Neural cell (in vitro differentiated cells): ENCODE results near the gene AKAP14. TPM values are rescaled to one million over a fixed set of nuclear protein-coding genes. Genes with fewer than 3 reads are reported as not detected.

Experiments used
- H2AFZ ChIP-seq: fragments of 200-600, 300-800 bp; sonication (generic), shearing (Covaris generic); 2 replicates; pipeline ENCODE4 v1.6.0; 2014; ENCODE audit warnings: low read depth, mild to moderate bottlenecking, antibody characterized with exemption, low read length, moderate library complexity
- H3F3A ChIP-seq: fragments of 200-600 bp; shearing (Covaris generic); 2 replicates; pipeline ENCODE4 v1.6.1; 2016; ENCODE audit warnings: mild to moderate bottlenecking, moderate library complexity, mixed read lengths, antibody characterized with exemption, low read length; ENCODE audit not compliant: insufficient read depth, poor library complexity, severe bottlenecking
- H3K27ac ChIP-seq: fragments of 200-600, 300-800 bp; sonication (generic), shearing (Covaris generic); 2 replicates; pipeline ENCODE4 v1.5.1; 2014; ENCODE audit warnings: mild to moderate bottlenecking, low read length, moderate library complexity
- H3K27me3 ChIP-seq: fragments of 300-800, 200-600 bp; sonication (generic), shearing (Covaris generic); 2 replicates; pipeline ENCODE4 v1.6.0; 2014; ENCODE audit warnings: mild to moderate bottlenecking, low read depth, low read length, moderate library complexity; ENCODE audit not compliant: insufficient read depth
- H3K36me3 ChIP-seq: fragments of 300-800, 200-600 bp; sonication (generic), shearing (Covaris generic); 2 replicates; pipeline ENCODE4 v1.5.1; 2014; ENCODE audit warnings: mild to moderate bottlenecking, antibody characterized with exemption, low read length, moderate library complexity; ENCODE audit not compliant: insufficient read depth
- H3K4me2 ChIP-seq: fragments of 300-800, 200-600 bp; sonication (generic), shearing (Covaris generic); 2 replicates; pipeline ENCODE4 v1.6.0; 2014; ENCODE audit warnings: mild to moderate bottlenecking, low read length
- H3K4me3 ChIP-seq: fragments of 300-800, 200-600 bp; sonication (generic), shearing (Covaris generic); 2 replicates; pipeline ENCODE4 v1.5.1; 2014; ENCODE audit warnings: mild to moderate bottlenecking, low read length, moderate library complexity
- H3K79me2 ChIP-seq: fragments of 200-600 bp; shearing (Covaris generic); replicated peaks from 2 replicates; pipeline ENCODE4 v1.6.0; 2014; ENCODE audit warnings: mild to moderate bottlenecking, low read length, moderate library complexity; ENCODE audit not compliant: insufficient read depth
- H3K9ac ChIP-seq: fragments of 300-800, 200-600 bp; sonication (generic), shearing (Covaris generic); 2 replicates; pipeline ENCODE4 v1.6.1; 2016; ENCODE audit warnings: mild to moderate bottlenecking, low read length, mixed read lengths
- H3K9me2 ChIP-seq: fragments of 200-600 bp; shearing (Covaris generic); 2 replicates; pipeline ENCODE4 v1.6.1; 2016; ENCODE audit warnings: mild to moderate bottlenecking, low read length, mixed read lengths; ENCODE audit not compliant: insufficient read depth
- H3K9me3 ChIP-seq: fragments of 200-600, 300-800 bp; sonication (generic), shearing (Covaris generic); 2 replicates; pipeline ENCODE4 v1.6.1; 2016; ENCODE audit warnings: mild to moderate bottlenecking, mixed run types, low read length, moderate library complexity, mixed read lengths
- H4K20me1 ChIP-seq: fragments of 200-600 bp; shearing (Covaris generic); 2 replicates; pipeline ENCODE4 v1.6.1; 2016; ENCODE audit warnings: mild to moderate bottlenecking, mixed run types; ENCODE audit not compliant: insufficient read depth
- CTCF ChIP-seq: fragments of 450-650 bp; IDR thresholded peaks from 2 replicates; pipeline ENCODE4 v1.5.1; 2014; ENCODE audit warnings: antibody characterized with exemption, mild to moderate bottlenecking, moderate library complexity; ENCODE audit not compliant: poor library complexity, severe bottlenecking
- EP300 ChIP-seq: fragments of 450-650 bp; conservative IDR thresholded peaks from 2 replicates; pipeline ENCODE4 v1.6.1; 2014; ENCODE audit warnings: antibody characterized with exemption, mild to moderate bottlenecking, moderate library complexity; ENCODE audit not compliant: poor library complexity, severe bottlenecking
- EZH2 ChIP-seq: fragments of 200-600, 300-800 bp; shearing (Covaris generic), sonication (generic); IDR thresholded peaks from 2 replicates; pipeline ENCODE4 v1.6.1; 2014; ENCODE audit warnings: antibody characterized with exemption, low read length, borderline replicate concordance, mild to moderate bottlenecking; ENCODE audit not compliant: insufficient read depth, poor library complexity, severe bottlenecking
- MXI1 ChIP-seq: fragments of 450-650 bp; conservative IDR thresholded peaks from 2 replicates; pipeline ENCODE4 v1.6.1; 2014; ENCODE audit warnings: antibody characterized with exemption, mild to moderate bottlenecking; ENCODE audit not compliant: poor library complexity, severe bottlenecking
- POLR2AphosphoS5 ChIP-seq: IDR thresholded peaks from 2 replicates; pipeline ENCODE4 v1.6.1; 2012
- RAD21 ChIP-seq: fragments of 450-650 bp; conservative IDR thresholded peaks from 2 replicates; pipeline ENCODE4 v1.6.1; 2014; ENCODE audit warnings: antibody characterized with exemption, mild to moderate bottlenecking, moderate library complexity
- SMC3 ChIP-seq: fragments of 450-650 bp; conservative IDR thresholded peaks from 2 replicates; pipeline ENCODE4 v1.6.1; 2014; ENCODE audit warnings: antibody characterized with exemption, mild to moderate bottlenecking, moderate library complexity; ENCODE audit not compliant: poor library complexity
- TAF1 ChIP-seq: IDR thresholded peaks from 2 replicates; pipeline ENCODE4 v1.6.1; 2012; ENCODE audit warnings: low read depth
- polyA plus RNA-seq: library from polyadenylated mRNA; depleted of rRNA; stranded (reverse); fragments of >200 nt; gene quantifications from 2 replicates; pipeline ENCODE4 v1.2.3, GENCODE V29; 2014
- TF ChIP-seq, protein P1 (sequence below): IDR thresholded peaks from 2 replicates; pipeline ENCODE4 v1.6.1; 2012; ENCODE audit warnings: borderline replicate concordance

AKAP14 gene
- polyA plus RNA-seq, 1 donor from 2014 or later, result 4.2 TPM

- peak within 1 kb of the TSS; percentile 83 for H3K4me3 ChIP-seq
- TF ChIP-seq POLR2AphosphoS5 (peak; percentile 74), TAF1 (peak; percentile 75), EZH2 (no peak), RAD21 (no peak), CTCF (no peak), EP300 (no peak), SMC3 (no peak), MXI1 (no peak)
- TF ChIP-seq, protein P1, sequence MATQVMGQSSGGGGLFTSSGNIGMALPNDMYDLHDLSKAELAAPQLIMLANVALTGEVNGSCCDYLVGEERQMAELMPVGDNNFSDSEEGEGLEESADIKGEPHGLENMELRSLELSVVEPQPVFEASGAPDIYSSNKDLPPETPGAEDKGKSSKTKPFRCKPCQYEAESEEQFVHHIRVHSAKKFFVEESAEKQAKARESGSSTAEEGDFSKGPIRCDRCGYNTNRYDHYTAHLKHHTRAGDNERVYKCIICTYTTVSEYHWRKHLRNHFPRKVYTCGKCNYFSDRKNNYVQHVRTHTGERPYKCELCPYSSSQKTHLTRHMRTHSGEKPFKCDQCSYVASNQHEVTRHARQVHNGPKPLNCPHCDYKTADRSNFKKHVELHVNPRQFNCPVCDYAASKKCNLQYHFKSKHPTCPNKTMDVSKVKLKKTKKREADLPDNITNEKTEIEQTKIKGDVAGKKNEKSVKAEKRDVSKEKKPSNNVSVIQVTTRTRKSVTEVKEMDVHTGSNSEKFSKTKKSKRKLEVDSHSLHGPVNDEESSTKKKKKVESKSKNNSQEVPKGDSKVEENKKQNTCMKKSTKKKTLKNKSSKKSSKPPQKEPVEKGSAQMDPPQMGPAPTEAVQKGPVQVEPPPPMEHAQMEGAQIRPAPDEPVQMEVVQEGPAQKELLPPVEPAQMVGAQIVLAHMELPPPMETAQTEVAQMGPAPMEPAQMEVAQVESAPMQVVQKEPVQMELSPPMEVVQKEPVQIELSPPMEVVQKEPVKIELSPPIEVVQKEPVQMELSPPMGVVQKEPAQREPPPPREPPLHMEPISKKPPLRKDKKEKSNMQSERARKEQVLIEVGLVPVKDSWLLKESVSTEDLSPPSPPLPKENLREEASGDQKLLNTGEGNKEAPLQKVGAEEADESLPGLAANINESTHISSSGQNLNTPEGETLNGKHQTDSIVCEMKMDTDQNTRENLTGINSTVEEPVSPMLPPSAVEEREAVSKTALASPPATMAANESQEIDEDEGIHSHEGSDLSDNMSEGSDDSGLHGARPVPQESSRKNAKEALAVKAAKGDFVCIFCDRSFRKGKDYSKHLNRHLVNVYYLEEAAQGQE, result peak; percentile 41
- H3K27me3 ChIP-seq, result no peaks in the 10 kb centered on the region
- H3K9me2 ChIP-seq, result no peaks in the 10 kb centered on the region
- no peaks in the 10 kb centered on the region for H3F3A ChIP-seq
- no peaks in the 10 kb centered on the region for H3K36me3 ChIP-seq
- H3K9me3 ChIP-seq, result no peaks in the 10 kb centered on the region
- peak within 1 kb of the TSS; percentile 51 for H2AFZ ChIP-seq
- peak within 1 kb of the TSS; percentile 82 for H3K27ac ChIP-seq
- no peaks in the 10 kb centered on the region for H3K79me2 ChIP-seq
- peak within 1 kb of the TSS; percentile 80 for H3K9ac ChIP-seq
- peak within 1 kb of the TSS; percentile 48 for H3K4me2 ChIP-seq
- no peaks in the 10 kb centered on the region for H4K20me1 ChIP-seq
Observed at GRCh38 chrX:119943185-119943988, 47.7 kb downstream of the AKAP14 start, which contains the start of gene NKAP. NKAP (minus strand) TSS chrX:119943751; CDS start chrX:119943605, 146 bp downstream.

DNA sequence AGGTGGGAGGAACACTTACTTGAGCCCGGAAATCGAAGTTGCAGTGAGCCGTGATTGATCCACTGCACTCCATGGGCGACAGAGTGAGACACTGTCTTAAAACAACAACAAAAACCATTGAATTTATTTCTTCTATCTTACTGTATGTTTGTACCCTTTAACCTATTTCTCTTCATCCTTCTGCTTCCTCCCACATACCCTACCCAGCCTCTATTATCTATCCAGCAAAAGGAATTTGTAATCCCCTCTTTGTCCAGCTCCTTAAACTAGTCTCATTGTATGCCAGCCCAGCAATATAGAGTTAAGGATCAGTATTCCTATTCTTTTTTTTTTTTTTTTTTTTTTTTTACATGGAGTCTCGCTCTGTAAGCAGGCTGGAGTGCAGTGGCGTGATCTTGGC, 49.8 kb downstream of the AKAP14 start:
- Histone ChIP-seq H3K9ac (no peak overlapping the region), H3K36me3 (no peaks in the 10 kb centered on the region), H3F3A (no peaks in the 10 kb centered on the region), H3K4me2 (no peak overlapping the region), H3K9me3 (no peaks in the 10 kb centered on the region), H3K79me2 (no peaks in the 10 kb centered on the region), H2AFZ (no peak overlapping the region), H3K27me3 (no peaks in the 10 kb centered on the region), H3K4me3 (no peak overlapping the region), H3K9me2 (no peaks in the 10 kb centered on the region), H3K27ac (no peak overlapping the region), H4K20me1 (no peaks in the 10 kb centered on the region)
- TF ChIP-seq EZH2 (no peak), POLR2AphosphoS5 (no peak), CTCF (no peak), MXI1 (no peak), RAD21 (no peak)
